Measurements from ENCODE around the gene CNTFR.

The CNTFR gene

GRCh38 chr9:34590381-34591247 lies 1.1 kb upstream of the CNTFR start:
- H3K27ac Mint-ChIP-seq = peak overlapping the region; percentile 76
- DNase-seq = no peak
- peak overlapping the region; percentile 85 to 87 for H3K4me3 Mint-ChIP-seq
- no peaks in the 10 kb centered on the region for H3K9me3 Mint-ChIP-seq
- peaks cover 38 to 54% of the 10 kb centered on the region in 2 donors for H3K4me1 Mint-ChIP-seq
- H3K27me3 Mint-ChIP-seq = peaks cover 72 to 83% of the 10 kb centered on the region in 2 donors
- peaks cover 0 to 5% of the 10 kb centered on the region in 2 donors for H3K36me3 Mint-ChIP-seq
- peak; percentile 20 to 23 for ATAC-seq (replicated peaks)

GRCh38 chr9:34588671-34589635 lies 571 bp downstream of the CNTFR start:
- Mint-ChIP-seq H3K4me1 (peaks cover 41 to 60% of the 10 kb centered on the region in 2 donors), H3K9me3 (no peaks in the 10 kb centered on the region), H3K27ac (no peak overlapping the region), H3K36me3 (peaks cover 0 to 5% of the 10 kb centered on the region in 2 donors), H3K4me3 (peak overlapping the region; percentile 47 to 76), H3K27me3 (peaks cover 81 to 92% of the 10 kb centered on the region in 2 donors)
- DNase-seq = no peak
- ATAC-seq (replicated peaks) = no peak

- Mint-ChIP-seq H3K27ac (no peak overlapping the region), H3K27me3 (peaks cover 79 to 92% of the 10 kb centered on the region in 2 donors), H3K4me1 (peaks cover 30 to 47% of the 10 kb centered on the region in 2 donors), H3K4me3 (no peak overlapping the region), H3K9me3 (no peaks in the 10 kb centered on the region), H3K36me3 (peaks cover 0 to 5% of the 10 kb centered on the region in 2 donors)
- no peak for ATAC-seq (replicated peaks)
- no peak for DNase-seq
These were observed 2.3 kb downstream of the CNTFR start for GRCh38 chr9:34587271-34587670.

GRCh38 chr9:34585946-34586669 lies 3.4 kb downstream of the CNTFR start:
- H3K27ac Mint-ChIP-seq = no peak overlapping the region
- peaks cover 22 to 35% of the 10 kb centered on the region in 2 donors for H3K4me1 Mint-ChIP-seq
- H3K36me3 Mint-ChIP-seq = peaks cover 0 to 5% of the 10 kb centered on the region in 2 donors
- no peaks in the 10 kb centered on the region for H3K9me3 Mint-ChIP-seq
- H3K4me3 Mint-ChIP-seq = no peak overlapping the region
- peaks cover 81 to 91% of the 10 kb centered on the region in 2 donors for H3K27me3 Mint-ChIP-seq
- DNase-seq (no peak), ATAC-seq (replicated peaks) (no peak)

- peak; percentile 10 to 14 for ATAC-seq (replicated peaks)
- H3K4me3 Mint-ChIP-seq = no peak overlapping the region
- no peak for DNase-seq
- H3K4me1 Mint-ChIP-seq = peaks cover 14 to 24% of the 10 kb centered on the region in 2 donors
- peaks cover 0 to 1% of the 10 kb centered on the region in 2 donors for H3K36me3 Mint-ChIP-seq
- H3K27me3 Mint-ChIP-seq = peaks cover 84 to 91% of the 10 kb centered on the region in 2 donors
- no peak overlapping the region for H3K27ac Mint-ChIP-seq
- no peaks in the 10 kb centered on the region for H3K9me3 Mint-ChIP-seq
These were observed 4.6 kb downstream of the CNTFR start for GRCh38 chr9:34584970-34585369.

GRCh38 chr9:34582787-34583186 lies 6.7 kb downstream of the CNTFR start:
- no peak for ATAC-seq (replicated peaks)
- DNase-seq = no peak
- Mint-ChIP-seq H3K4me3 (no peak overlapping the region), H3K27ac (no peak overlapping the region), H3K4me1 (peaks cover 6 to 11% of the 10 kb centered on the region in 2 donors), H3K36me3 (no peaks in the 10 kb centered on the region), H3K9me3 (no peaks in the 10 kb centered on the region), H3K27me3 (peaks cover 83 to 92% of the 10 kb centered on the region in 2 donors)

- ATAC-seq (replicated peaks) = no peak
- no peaks in the 10 kb centered on the region for H3K36me3 Mint-ChIP-seq
- no peak overlapping the region for H3K27ac Mint-ChIP-seq
- H3K4me3 Mint-ChIP-seq = no peak overlapping the region
- no peak for DNase-seq
- H3K27me3 Mint-ChIP-seq = peaks cover 81 to 89% of the 10 kb centered on the region in 2 donors
- peaks cover 12 to 19% of the 10 kb centered on the region in 2 donors for H3K4me1 Mint-ChIP-seq
- no peaks in the 10 kb centered on the region for H3K9me3 Mint-ChIP-seq
These were observed 8.2 kb downstream of the CNTFR start for GRCh38 chr9:34581318-34581717.

GRCh38 chr9:34580358-34580757 lies 9.2 kb downstream of the CNTFR start:
- H3K4me1 Mint-ChIP-seq = peaks cover 8 to 13% of the 10 kb centered on the region in 2 donors
- no peak overlapping the region for H3K27ac Mint-ChIP-seq
- no peak for DNase-seq
- ATAC-seq (replicated peaks) = no peak
- H3K27me3 Mint-ChIP-seq = peaks cover 78 to 88% of the 10 kb centered on the region in 2 donors
- no peaks in the 10 kb centered on the region for H3K36me3 Mint-ChIP-seq
- H3K9me3 Mint-ChIP-seq = no peaks in the 10 kb centered on the region
- H3K4me3 Mint-ChIP-seq = no peak overlapping the region

GRCh38 chr9:34579808-34580163 lies 9.7 kb downstream of the CNTFR start:
- H3K4me1 Mint-ChIP-seq = peaks cover 7 to 9% of the 10 kb centered on the region in 2 donors
- ATAC-seq (replicated peaks) (no peak), DNase-seq (no peak)
- H3K27ac Mint-ChIP-seq = no peak overlapping the region
- H3K9me3 Mint-ChIP-seq = no peaks in the 10 kb centered on the region
- H3K36me3 Mint-ChIP-seq = no peaks in the 10 kb centered on the region
- H3K27me3 Mint-ChIP-seq = peaks cover 74 to 90% of the 10 kb centered on the region in 2 donors
- no peak overlapping the region for H3K4me3 Mint-ChIP-seq

- H3K4me3 Mint-ChIP-seq = no peak overlapping the region
- no peaks in the 10 kb centered on the region for H3K9me3 Mint-ChIP-seq
- H3K27me3 Mint-ChIP-seq = peaks cover 74 to 90% of the 10 kb centered on the region in 2 donors
- H3K27ac Mint-ChIP-seq = no peak overlapping the region
- no peaks in the 10 kb centered on the region for H3K36me3 Mint-ChIP-seq
- DNase-seq = no peak
- ATAC-seq (replicated peaks) = no peak
- H3K4me1 Mint-ChIP-seq = peaks cover 7 to 9% of the 10 kb centered on the region in 2 donors
These were observed 10.3 kb downstream of the CNTFR start for GRCh38 chr9:34579104-34579807.

GRCh38 chr9:34578241-34579103 lies 11.1 kb downstream of the CNTFR start:
- Mint-ChIP-seq H3K9me3 (no peaks in the 10 kb centered on the region), H3K27ac (no peak overlapping the region), H3K4me3 (no peak overlapping the region), H3K27me3 (peaks cover 74 to 89% of the 10 kb centered on the region in 2 donors), H3K4me1 (peaks cover 7 to 9% of the 10 kb centered on the region in 2 donors), H3K36me3 (no peaks in the 10 kb centered on the region)
- DNase-seq (no peak), ATAC-seq (replicated peaks) (peak; percentile 52 to 62)

- no peak for DNase-seq
- H3K4me3 Mint-ChIP-seq = peak overlapping the region; percentile 74 to 76
- H3K27me3 Mint-ChIP-seq = peaks cover 69 to 86% of the 10 kb centered on the region in 2 donors
- no peak overlapping the region for H3K27ac Mint-ChIP-seq
- peaks cover 7 to 9% of the 10 kb centered on the region in 2 donors for H3K4me1 Mint-ChIP-seq
- H3K36me3 Mint-ChIP-seq = no peaks in the 10 kb centered on the region
- H3K9me3 Mint-ChIP-seq = no peaks in the 10 kb centered on the region
- peak in 1 of 2 donors; percentile 8 for ATAC-seq (replicated peaks)
These were observed 11.9 kb downstream of the CNTFR start for GRCh38 chr9:34577400-34578240.

All from stimulated activated naive B cell treated with anti-CD40 and anti-IgM and Interleukin-4, amounts not matched to agents 10 μg/mL and 1 μg/mL and 100 μg/mL, for 72 hours (primary cell).